GM19240 (cell line): ENCODE results near the gene VLDLR.

Experiments
- DNase-seq: peaks from one replicate; pipeline ENCODE4 v3.0.0; 2011; ENCODE audit warnings: low spot score; ENCODE audit not compliant: insufficient read length

VLDLR gene

DNA sequence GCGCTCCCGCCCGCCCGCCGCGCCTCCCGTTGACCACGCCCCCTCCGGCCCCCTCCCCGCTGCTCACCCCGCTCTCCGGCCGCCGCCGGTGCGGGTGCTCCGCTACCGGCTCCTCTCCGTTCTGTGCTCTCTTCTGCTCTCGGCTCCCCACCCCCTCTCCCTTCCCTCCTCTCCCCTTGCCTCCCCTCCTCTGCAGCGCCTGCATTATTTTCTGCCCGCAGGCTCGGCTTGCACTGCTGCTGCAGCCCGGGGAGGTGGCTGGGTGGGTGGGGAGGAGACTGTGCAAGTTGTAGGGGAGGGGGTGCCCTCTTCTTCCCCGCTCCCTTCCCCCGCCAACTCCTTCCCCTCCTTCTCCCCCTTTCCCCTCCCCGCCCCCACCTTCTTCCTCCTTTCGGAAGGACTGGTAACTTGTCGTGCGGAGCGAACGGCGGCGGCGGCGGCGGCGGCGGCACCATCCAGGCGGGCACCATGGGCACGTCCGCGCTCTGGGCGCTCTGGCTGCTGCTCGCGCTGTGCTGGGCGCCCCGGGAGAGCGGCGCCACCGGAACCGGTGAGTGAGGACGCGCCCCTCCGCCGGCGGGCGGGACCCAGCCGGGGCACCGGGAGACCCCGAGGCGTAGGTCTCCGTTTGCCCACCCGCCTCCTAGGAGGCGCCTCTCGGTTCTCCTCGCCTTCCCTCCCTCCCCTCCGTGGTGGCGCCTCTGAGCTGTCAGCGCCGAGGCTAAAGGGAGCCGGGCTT is at the start of gene VLDLR:
TSS of gene VLDLR (plus strand) at position 66 of the 739 bp plus-strand sequence. CDS start at position 469, 403 bp downstream.
- DNase-seq, result no peak

DNA sequence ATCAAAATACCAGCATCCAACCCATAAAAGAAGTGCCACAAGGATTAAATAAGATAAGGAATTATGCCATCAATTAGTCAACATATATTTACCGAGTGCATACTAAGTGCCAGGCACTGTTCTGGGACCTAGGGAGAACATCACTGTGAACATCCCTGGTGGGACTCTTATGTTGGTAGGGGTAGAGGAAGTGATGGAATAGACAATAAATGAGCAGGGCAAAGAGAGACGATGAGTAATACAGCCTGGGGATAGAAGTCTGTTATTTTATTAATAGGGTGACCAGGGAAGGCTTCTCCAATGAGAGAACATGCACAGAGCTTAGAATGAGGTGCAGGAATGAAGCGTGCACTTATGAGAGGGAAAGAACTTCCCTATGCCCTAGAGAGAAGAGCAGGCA is 47.4 kb upstream of the VLDLR start:
- no peak for DNase-seq

DNA sequence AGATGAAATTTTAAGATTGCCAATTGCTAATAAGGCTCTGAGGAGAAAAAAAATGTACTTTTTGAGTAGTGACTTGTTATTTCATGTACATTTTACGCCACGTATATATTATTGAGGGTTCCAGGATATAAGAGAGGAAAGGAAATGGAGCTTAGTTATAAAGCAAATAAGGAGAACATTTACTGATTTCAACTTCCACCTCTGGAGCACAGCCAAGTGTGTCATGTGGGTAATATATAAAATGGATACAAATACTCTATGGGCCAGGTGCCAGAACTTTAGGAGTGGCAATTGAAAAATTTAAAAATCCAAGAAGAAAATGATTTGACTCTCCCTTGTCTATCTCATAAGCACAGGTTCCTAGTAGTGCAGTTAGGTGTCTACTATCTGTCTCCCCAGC is 45.0 kb upstream of the VLDLR start:
- no peak for DNase-seq

DNA sequence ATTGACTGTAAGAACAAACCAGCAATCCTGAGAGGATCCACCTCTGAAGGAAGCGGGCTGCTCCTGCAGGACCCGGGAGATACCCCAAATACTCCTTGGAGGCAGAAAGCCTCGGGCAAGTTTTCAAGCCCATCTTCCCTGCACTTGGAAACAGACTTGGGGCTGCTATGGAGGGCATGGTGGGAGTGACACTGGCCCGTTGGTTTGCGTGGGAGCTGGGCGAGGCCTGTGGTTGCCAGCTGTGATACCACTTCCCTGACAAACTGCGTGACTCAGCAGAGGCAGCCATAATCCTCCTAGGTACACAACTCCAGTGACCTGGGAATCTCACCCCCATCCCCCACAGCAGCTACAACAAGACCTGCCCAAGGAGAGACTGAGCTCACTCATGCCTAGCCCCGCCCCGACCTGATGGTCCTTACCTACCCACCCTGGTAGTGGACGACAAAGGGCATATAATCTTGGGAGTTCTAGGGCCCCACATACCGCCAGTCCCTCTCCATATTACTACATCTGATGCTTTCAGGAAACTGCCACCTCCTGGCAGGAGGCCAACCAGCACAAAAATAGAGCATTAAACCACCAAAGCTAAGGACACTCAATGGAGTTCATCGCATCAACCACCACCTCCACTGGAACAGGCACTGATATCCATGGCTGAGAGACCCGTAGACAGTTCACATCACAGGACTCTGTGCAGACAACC is 38.1 kb upstream of the VLDLR start:
- no peak for DNase-seq

DNA sequence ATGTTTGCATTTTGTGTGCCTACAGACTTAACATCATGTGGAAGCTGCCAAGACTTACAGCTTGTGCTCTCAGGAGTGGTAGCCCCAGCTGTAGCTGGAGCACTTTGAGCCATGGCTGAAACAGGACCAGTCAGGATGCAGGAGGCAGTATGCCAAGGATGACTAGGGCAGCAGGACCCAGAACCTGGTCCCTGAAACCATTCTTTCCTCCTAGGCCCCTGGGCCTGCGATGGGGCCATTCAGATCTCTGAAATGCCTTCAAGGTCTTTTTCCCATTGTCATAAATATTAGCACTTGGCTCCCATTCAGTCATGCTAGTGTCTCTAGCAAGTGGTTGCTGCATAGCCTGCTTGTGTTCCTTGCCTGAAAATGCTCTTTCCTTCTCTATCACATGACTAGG is 29.6 kb upstream of the VLDLR start:
- no peak for DNase-seq

DNA sequence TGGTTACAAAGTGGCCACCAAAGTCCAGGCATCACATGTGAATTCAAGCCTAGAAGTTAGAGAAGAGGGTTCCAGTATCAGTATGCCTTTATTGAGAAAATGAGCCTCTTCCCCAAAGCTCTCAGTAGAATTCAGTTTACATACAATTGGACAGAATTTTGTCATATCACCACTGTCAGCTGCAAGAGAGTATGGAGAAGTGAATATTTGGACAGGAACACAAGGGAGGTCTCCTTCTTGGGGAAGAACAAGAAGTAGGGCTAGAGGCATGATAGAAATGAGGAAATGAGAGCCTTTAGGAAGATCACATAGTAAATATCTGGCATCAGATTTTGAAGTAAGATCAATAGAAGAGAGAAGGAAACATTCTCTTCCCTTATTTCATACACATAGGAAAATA is 27.8 kb upstream of the VLDLR start:
- DNase-seq, result no peak

DNA sequence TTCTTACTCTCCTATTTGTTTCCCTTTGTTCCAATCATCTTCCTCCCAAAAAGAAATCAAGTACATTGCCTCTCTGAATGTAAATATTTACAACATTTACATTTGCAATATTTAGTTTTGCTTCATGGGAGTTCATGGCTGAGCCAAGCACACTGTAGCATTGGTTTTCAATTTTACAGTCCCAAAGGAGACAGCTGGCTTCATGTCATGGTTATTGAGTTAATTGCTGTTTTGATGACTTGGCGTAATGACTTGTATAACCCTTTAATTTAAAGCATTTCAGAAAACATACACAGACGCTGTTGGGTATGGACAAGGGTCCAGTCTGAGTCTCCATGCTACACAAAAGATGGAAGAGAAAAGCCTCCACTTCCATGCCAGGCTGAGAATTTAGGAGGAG is 25.6 kb upstream of the VLDLR start:
- no peak for DNase-seq

DNA sequence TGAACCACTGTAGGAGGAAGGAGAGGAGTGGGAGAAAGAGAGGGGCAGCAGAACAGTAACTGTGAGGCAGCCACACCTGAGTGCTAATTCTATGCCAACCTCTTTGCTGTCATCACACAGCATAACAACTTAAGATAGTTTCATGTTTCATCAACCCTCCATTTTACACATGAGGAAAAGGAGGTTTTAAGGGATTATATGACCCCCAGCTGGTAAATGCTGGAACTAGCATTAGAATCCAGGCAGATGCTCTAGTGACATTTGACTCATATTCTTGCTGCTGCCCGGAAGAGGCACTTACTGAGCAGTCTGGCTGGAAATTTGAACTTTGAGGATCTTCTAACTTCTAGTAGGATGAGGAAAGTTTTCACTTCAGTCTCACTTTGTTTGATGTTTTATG is 24.1 kb upstream of the VLDLR start:
- DNase-seq, result no peak

DNA sequence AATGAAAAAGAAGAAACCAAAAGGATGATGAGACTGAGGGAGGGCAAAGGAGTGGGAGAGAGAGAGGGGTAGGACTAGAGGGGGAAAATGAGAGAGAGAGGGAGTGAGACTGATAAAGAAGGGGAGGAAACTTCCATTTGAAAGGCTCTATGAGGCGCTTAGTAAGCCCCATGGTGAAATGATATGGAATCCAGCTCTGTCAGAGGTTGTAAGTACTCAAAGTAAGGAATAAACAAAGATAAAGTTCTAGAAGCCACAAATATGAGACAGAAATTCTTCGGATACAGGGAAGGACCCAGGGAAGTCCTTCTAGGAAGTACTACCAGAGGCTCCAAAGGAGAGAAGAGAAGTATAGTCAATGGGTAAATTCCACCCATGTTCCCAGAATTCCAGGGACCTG is 21.7 kb upstream of the VLDLR start:
- no peak for DNase-seq

DNA sequence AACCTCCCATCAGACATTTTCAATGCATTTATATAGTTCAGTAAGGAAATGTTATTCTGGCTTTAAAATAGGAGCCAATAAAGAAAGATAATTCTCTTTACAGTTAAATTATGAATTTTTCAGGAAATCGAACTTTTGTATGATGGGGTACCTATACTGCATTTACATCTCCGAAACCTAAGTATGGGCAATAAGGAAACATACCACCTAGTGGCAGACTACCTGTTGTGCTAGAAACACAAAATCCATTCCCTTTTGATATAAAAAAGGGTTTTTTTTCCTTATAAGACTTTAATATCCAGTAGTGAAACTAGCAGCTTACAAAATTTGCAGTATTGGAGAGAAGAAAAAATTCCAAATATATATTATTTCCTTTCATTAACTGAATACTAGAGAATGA is 21.3 kb upstream of the VLDLR start:
- no peak for DNase-seq

DNA sequence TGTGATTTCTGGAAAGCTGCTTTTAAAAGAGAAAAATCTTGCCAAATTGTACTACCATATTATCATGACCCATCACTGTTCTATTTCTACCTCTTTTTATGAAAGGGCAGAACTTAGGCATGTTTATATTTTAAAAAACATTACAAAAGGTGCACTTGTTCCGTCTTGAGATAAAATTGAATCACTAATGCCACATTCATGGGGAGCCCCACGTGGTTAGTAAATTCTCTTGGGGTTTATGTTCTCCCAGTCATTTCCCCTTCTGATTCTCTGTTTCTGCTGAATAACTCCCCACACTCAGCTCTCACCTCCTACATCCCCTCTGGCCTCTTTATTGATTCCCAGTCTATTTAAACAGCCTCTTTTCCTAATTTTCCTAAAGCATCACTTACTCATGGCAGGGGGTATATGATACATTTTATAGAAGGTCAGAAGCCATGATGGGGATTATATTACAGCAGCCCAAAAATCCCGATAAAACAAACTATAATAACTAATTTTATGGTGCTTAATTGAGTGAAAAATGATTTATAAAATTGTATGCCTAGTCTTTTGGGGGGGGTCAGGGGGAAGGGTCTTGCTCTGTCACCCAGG is 19.7 kb upstream of the VLDLR start:
- DNase-seq, result no peak

DNA sequence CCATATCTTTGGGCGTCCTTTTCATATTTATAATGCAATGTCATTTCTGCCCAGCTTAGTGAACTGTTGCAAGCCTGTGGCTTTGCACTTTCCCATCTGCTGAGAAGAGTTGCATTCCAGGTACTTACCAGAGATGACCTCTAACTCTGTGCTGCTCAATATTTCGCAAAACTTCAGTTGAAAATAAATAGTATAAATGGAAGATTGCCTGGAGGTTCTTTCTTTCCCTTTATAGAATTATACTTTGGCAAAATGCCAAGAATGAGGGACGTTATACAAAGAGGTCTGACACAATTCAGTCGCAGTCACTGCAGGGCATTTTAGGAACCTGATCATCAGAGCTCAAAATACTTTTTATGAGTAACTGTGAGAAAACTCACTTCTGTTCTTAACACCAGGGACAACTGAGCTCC is 18.9 kb upstream of the VLDLR start:
- no peak for DNase-seq

DNA sequence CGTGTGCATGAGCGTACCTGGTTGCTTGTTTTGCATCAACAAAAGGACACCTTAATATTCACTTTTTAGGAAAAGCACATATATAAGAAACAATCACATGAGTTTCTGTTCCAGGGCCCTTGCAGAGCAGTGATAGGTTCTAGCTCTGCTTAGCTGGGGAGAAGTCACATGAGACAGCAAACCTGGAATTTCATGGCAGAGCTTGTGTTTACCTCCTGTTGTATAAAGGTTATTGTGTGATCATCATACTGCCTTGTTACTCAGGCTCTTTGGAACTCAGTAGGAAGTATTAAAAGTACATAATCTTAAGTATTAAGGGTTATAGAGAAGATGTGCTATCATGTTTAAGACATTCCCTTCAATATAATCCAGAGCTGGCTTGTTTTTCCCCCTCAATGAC is 18.0 kb upstream of the VLDLR start:
- no peak for DNase-seq

DNA sequence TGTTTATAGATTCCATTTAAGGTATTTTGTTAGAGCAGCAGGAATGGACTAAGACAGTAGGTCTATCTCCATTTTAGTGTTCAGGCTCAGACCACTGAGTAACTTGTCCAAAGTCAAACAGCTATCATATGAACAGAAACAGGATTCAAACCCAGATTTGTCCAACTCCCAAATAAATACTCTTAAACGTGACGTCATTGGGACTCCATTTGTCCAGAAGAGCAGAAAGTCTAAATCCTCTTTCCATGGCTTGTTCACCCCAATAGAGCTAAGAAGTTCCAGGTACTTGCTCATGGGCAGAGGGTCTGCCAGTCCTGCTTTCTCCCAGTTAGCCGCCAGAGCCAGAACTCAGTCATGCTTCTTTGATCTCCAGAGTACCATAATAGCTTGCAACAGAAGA is 16.3 kb upstream of the VLDLR start:
- no peak for DNase-seq

DNA sequence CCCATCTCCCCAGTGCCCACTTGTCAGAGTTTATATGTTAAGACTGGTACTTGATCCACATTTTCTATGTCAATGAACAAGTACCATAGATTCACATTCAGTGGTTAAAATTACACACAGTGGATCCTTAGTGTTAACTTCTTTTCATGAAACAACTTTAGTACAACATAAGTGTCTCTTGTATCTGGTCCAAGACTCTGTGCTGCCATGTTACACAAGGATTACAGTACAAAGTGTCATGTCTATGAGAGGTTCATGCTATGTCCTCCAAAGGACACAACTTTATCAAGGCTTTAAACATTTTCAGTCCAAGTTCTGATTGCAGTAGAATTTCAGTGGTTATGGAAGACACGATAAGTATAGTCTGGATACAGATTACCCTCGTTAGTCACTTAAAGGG is 13.3 kb upstream of the VLDLR start:
- no peak for DNase-seq

DNA sequence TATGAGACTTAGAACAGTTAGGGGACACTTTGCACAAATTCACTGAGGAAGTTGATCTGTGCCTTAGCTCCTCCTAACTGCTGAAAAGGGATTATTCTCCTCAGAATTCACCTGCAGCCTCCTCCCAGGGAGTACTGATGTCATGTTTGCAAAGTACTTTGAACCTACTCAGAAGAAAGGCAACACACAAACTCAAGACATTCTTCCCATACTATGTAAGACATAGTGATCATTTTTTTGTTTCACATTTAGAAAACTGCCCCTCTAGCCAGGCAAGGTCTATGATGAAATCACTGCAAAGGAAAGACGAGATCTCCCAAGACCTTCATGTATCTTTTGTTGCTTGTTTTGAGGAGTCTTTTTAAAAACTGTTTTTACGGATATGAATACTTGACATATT is 10.6 kb upstream of the VLDLR start:
- DNase-seq, result no peak

DNA sequence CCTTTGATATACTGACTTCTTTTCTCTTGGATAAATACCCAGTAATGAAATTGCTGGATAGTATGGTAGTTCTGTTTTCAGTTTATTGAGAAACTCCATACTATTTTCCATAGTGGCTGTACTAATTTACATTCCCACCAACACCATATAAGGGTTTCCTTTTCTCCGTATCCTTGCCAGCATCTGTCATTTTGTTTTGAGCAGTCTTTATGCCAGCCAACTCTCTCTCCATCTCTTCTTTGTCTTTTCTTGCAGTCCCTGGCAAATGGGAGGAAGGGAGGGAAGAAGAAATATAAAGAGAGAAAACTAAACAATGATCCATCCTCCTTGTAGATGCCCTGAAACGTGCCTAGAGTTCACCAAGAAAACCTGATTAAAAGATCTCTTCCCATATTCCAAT is 9.6 kb upstream of the VLDLR start:
- no peak for DNase-seq

DNA sequence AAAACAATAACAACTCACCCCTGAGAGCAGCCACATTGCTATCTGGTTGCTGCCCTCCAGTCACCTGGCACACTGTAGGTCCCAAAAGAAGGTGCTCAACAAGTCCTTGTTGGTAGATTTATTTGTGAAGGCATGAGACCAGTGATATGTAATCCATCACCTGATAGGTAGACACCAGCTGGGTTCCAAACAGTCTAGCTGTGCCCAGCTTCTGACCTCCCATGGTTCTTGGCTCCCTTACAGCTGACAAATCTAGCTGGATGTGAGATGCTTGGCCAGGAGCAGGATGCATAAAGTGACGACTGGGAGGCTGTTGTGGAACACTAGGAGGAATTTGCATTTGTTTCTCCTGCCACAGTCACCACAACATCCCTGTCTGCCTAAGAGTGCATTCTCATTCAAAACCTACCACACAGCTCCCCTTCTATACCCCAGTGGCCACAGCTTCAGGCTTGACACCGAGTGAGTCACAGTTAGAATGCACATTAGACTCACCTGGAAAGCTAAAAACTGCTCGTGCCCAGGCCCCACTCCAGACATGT is 7.8 kb upstream of the VLDLR start:
- no peak for DNase-seq

DNA sequence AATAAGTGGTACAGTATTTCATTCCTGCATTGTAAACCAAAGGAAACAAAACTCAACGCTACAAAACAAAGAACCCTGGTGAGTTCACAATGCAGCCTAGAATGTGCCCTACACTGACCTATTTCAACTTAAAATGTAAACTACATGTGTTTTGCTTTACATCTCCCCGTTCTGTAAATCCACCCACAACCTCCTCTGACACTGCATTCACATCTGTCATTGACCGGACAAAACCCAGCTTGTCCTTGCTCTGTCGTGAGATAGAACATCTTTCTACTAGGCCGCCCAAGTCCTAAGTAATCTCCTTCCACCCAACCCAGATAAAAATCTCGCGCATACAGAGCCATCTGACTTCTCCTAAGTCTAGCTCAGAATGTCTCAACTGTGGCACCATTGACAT is 6.1 kb upstream of the VLDLR start:
- no peak for DNase-seq

DNA sequence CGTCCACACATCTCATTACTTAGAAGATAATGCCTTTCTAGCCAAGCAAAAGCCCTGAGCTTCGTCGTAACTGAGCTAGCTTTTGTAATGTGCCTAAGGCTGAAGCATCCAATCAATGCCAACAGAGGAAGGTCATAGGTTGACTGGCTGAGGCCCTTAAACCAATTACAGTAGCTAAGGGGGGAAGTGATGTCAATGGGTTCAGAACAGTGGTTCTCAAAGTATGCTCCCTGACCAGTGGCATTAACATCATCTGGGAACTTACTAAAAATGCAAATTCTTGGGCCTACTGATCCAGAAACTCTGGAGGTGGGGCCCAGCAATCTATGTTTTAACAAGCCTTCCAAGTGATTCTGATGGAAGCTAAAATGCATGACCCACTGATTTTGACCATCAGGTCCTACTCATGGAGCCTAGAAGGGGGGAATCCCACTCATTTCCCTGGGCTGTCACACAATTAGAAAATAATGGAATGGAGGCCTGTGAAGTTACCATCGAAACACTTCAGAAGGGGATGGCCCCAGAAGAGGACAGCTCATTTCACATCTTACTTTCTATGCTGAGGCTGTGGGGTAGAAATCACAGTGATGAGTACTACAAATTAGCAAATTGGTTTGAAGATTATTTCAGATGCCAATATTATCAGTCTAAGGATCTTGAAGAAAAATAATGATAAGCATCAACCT is 4.8 kb upstream of the VLDLR start:
- no peak for DNase-seq

DNA sequence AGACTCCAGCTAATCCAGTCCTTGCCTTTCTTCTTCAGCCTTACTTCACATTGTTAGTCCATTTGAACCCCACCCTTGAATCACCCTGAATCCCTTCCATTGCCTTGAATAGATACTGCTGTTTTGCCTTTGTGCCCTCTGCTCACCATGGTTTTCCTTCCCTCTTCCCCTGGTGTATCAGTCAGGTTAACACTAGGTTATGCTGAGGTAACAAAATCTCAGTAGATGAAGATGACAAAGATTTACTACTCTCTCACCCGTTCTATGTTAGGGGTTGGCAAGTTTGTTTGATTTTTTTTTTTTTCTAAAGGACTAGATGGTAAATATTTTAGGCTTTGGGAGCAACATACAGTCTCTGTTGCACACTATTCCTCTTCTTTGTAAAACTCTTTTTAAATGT is 3.3 kb upstream of the VLDLR start:
- no peak for DNase-seq
